Neural progenitor cell (in vitro differentiated cells): ENCODE measurements around the gene EN2.

Experiments
- CTCF ChIP-seq: fragments of 200-600 bp; sonication (generic); IDR thresholded peaks from 2 replicates; pipeline ENCODE4 v1.5.1; 2017; ENCODE audit warnings: antibody characterized with exemption, mild to moderate bottlenecking
- EZH2 ChIP-seq: fragments of 200-600 bp; sonication (generic); IDR thresholded peaks from 2 replicates; pipeline ENCODE4 v1.6.1; 2017; ENCODE audit warnings: antibody characterized with exemption, mild to moderate bottlenecking, moderate library complexity

- TF ChIP-seq CTCF (no peak), EZH2 (peak; percentile 61)
Observed at GRCh38 chr7:155483245-155483644, 25.3 kb downstream of the EN2 start.
